HepG2 (cell line): ENCODE data around the gene TNFRSF25. TPM values are rescaled to one million over a fixed set of nuclear protein-coding genes. Genes with fewer than 3 reads are reported as not detected.
A peak's percentile ranks its signal among the peaks of the same experiment; 100 is the strongest.

ENCODE experiments used
- BRD4 ChIP-seq: sonication (generic); formaldehyde crosslinking; IDR thresholded peaks from 2 replicates; pipeline ENCODE4 v1.4.0; 2020; ENCODE audit warnings: missing genetic modification reagents
- ELF3 ChIP-seq: IDR thresholded peaks from 2 replicates; pipeline ENCODE4 v1.6.1; 2016; ENCODE audit warnings: missing genetic modification reagents, missing compliant biosample characterization
- ERF ChIP-seq: IDR thresholded peaks from 2 replicates; pipeline ENCODE4 v1.6.1; 2018; ENCODE audit warnings: missing biosample characterization, missing genetic modification reagents
- FOSL2 ChIP-seq: sonication (generic); formaldehyde crosslinking; IDR thresholded peaks from 2 replicates; pipeline ENCODE4 v1.4.0; 2020; ENCODE audit warnings: missing genetic modification reagents
- GTF3A ChIP-seq: sonication (generic); formaldehyde crosslinking; conservative IDR thresholded peaks from 2 replicates; pipeline ENCODE4 v1.4.0; 2020; ENCODE audit warnings: mild to moderate bottlenecking, missing genetic modification reagents
- HNRNPK ChIP-seq: fragments of 200-400 bp; formaldehyde crosslinking; IDR thresholded peaks from 2 replicates; pipeline ENCODE4 v1.6.1; 2018; ENCODE audit warnings: low read length, low read depth, moderate library complexity, mild to moderate bottlenecking; ENCODE audit not compliant: poor library complexity, severe bottlenecking
- KLF12 ChIP-seq: sonication (generic); formaldehyde crosslinking; IDR thresholded peaks from 2 replicates; pipeline ENCODE4 v1.4.0; 2020; ENCODE audit warnings: missing genetic modification reagents, borderline replicate concordance
- MBNL3 ChIP-seq: fragments of 250-450 bp; sonication (Bioruptor Pico); conservative IDR thresholded peaks from 2 replicates; pipeline ENCODE4 v1.8.0; 2022; ENCODE audit warnings: mild to moderate bottlenecking, inconsistent platforms
- MXI1 ChIP-seq: IDR thresholded peaks from 3 replicates; pipeline ENCODE4 v1.6.1; 2012; ENCODE audit warnings: low read depth, low read length, inconsistent platforms, borderline replicate concordance
- RAD21 ChIP-seq: fragments of 450-650 bp; formaldehyde crosslinking; IDR thresholded peaks from 2 replicates; pipeline ENCODE4 v1.5.0; 2020; ENCODE audit warnings: mild to moderate bottlenecking
- TRIM24 ChIP-seq: sonication (generic); formaldehyde crosslinking; IDR thresholded peaks from 2 replicates; pipeline ENCODE4 v1.8.0; 2022; ENCODE audit warnings: mild to moderate bottlenecking, missing genetic modification reagents
- XRCC5 ChIP-seq: fragments of 200-400 bp; formaldehyde crosslinking; optimal IDR thresholded peaks from 2 replicates; pipeline ENCODE3; 2017; ENCODE audit warnings: mild to moderate bottlenecking, low read length
- YEATS4 ChIP-seq: sonication (generic); formaldehyde crosslinking; IDR thresholded peaks from 2 replicates; pipeline ENCODE4 v1.4.0; 2020; ENCODE audit warnings: missing genetic modification reagents, borderline replicate concordance
- ZC3H13 ChIP-seq: sonication (generic); formaldehyde crosslinking; IDR thresholded peaks from 2 replicates; pipeline ENCODE4 v1.8.1; 2023; ENCODE audit warnings: mild to moderate bottlenecking, missing genetic modification reagents, moderate library complexity
- ZNF546 ChIP-seq: sonication (generic); formaldehyde crosslinking; conservative IDR thresholded peaks from 2 replicates; pipeline ENCODE4 v1.8.1; 2023; ENCODE audit warnings: mild to moderate bottlenecking, missing genetic modification reagents
- ZNF562 ChIP-seq: sonication (generic); formaldehyde crosslinking; IDR thresholded peaks from 2 replicates; pipeline ENCODE4 v1.8.0; 2022; ENCODE audit warnings: missing genetic modification reagents, borderline replicate concordance
- ZNF761 ChIP-seq: sonication (generic); formaldehyde crosslinking; conservative IDR thresholded peaks from 2 replicates; pipeline ENCODE4 v1.4.0; 2020; ENCODE audit warnings: mild to moderate bottlenecking, missing genetic modification reagents
- polyA plus RNA-seq, 8 experiments: library from polyadenylated mRNA; depleted of rRNA in 3 of 8; stranded (reverse) in 7 of 8; unstranded in 1 of 8; fragments of >200 nt; fragmentation: Illumina TruSeq in 4 of 8; extraction: Trizol in 4 of 8; gene quantifications; 2 replicates each; pipeline versions ENCODE4 v1.2.1 to v1.2.3, GENCODE V29; 2011 to 2016; ENCODE audit warnings: low read depth in 4 of 8, missing spikeins in 1 of 8, mixed read lengths in 1 of 8; ENCODE audit not compliant: insufficient read depth in 1 of 8
- total RNA-seq, 5 experiments: library from RNA; depleted of rRNA; stranded (reverse); fragments of >200 nt; fragmentation: Illumina TruSeq; extraction: Trizol; gene quantifications; 2 replicates each; pipeline ENCODE4 v1.2.3, GENCODE V29; 2016; ENCODE audit warnings: low read depth in 1 of 5
- TF ChIP-seq, protein P1 (sequence below), 2 experiments: sonication (generic) in 1 of 2; formaldehyde crosslinking in 1 of 2; IDR thresholded peaks; 2 replicates each; pipeline versions ENCODE4 v1.4.0 to v1.6.1; 2018 to 2020; ENCODE audit warnings: missing genetic modification reagents in 2 of 2, borderline replicate concordance in 1 of 2, low read depth in 1 of 2, mild to moderate bottlenecking in 1 of 2, missing biosample characterization in 1 of 2
- TF ChIP-seq, protein P2 (sequence below): sonication (generic); formaldehyde crosslinking; IDR thresholded peaks from 2 replicates; pipeline ENCODE4 v1.4.0; 2020; ENCODE audit warnings: missing genetic modification reagents, borderline replicate concordance
- TF ChIP-seq, protein P3 (sequence below): sonication (generic); formaldehyde crosslinking; IDR thresholded peaks from 2 replicates; pipeline ENCODE4 v1.4.0; 2020; ENCODE audit warnings: missing genetic modification reagents
- TF ChIP-seq, protein P4 (sequence below): sonication (generic); formaldehyde crosslinking; IDR thresholded peaks from 2 replicates; pipeline ENCODE4 v1.5.0; 2020; ENCODE audit warnings: mild to moderate bottlenecking, missing genetic modification reagents, moderate library complexity
- TF ChIP-seq, protein P5 (sequence below): sonication (generic); formaldehyde crosslinking; IDR thresholded peaks from 2 replicates; pipeline ENCODE4 v1.5.0; 2020; ENCODE audit warnings: missing genetic modification reagents

The TNFRSF25 gene
- total and polyA plus RNA-seq, 2 of the 13 experiments (the other 11 are each of a cell fraction or from before 2014, with no cell fraction given): 1.4 to 1.5 TPM

DNA sequence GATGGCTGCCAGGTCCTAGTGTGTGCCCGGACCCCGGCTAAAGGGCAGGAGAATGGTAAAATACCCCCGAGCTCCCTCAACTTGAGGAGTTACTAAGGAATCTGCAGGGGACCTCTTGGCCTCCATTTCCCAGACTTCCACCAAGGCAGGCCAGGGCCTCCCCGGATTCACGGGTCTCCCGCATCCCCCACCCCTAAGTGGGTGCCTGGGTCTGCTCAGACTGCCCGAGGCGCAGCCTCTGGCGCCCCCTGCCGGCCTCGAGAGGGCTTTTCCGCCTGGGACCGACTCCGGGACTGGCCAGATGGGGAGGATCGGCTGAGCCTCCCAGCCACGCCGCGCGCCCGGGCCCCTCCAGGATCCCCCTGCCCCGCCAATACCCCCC, 23.8 kb upstream of the TNFRSF25 start (continued):
- TF ChIP-seq, protein P1, sequence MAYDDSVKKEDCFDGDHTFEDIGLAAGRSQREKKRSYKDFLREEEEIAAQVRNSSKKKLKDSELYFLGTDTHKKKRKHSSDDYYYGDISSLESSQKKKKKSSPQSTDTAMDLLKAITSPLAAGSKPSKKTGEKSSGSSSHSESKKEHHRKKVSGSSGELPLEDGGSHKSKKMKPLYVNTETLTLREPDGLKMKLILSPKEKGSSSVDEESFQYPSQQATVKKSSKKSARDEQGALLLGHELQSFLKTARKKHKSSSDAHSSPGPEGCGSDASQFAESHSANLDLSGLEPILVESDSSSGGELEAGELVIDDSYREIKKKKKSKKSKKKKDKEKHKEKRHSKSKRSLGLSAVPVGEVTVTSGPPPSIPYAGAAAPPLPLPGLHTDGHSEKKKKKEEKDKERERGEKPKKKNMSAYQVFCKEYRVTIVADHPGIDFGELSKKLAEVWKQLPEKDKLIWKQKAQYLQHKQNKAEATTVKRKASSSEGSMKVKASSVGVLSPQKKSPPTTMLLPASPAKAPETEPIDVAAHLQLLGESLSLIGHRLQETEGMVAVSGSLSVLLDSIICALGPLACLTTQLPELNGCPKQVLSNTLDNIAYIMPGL (CRISPR knock-in tag; IDR thresholded peaks at IDR 0.05; ENCODE audit: borderline replicate concordance in 1 of 2, low read depth in 1 of 2): peak; percentile 74 to 77; a peak in 3 of 4 replicates
- TF ChIP-seq ZNF546 (CRISPR knock-in tag): 0 out of 2 replicates have a peak, but pooled peaks have one; percentile 48
- TF ChIP-seq ZNF761 (CRISPR knock-in tag): 0 out of 2 replicates have a peak, but pooled peaks have one; percentile 61
- TF ChIP-seq, protein P2, sequence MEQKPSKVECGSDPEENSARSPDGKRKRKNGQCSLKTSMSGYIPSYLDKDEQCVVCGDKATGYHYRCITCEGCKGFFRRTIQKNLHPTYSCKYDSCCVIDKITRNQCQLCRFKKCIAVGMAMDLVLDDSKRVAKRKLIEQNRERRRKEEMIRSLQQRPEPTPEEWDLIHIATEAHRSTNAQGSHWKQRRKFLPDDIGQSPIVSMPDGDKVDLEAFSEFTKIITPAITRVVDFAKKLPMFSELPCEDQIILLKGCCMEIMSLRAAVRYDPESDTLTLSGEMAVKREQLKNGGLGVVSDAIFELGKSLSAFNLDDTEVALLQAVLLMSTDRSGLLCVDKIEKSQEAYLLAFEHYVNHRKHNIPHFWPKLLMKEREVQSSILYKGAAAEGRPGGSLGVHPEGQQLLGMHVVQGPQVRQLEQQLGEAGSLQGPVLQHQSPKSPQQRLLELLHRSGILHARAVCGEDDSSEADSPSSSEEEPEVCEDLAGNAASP: 0 out of 2 replicates have a peak, but pooled peaks have one; percentile 28
- peak; percentile 63 for TF ChIP-seq XRCC5
- TF ChIP-seq ZNF562 (CRISPR knock-in tag): no peak
- TF ChIP-seq BRD4 (CRISPR knock-in tag): 0 out of 2 replicates have a peak, but pooled peaks have one; percentile 10
- TF ChIP-seq KLF12 (CRISPR knock-in tag): peak; percentile 12; the same call in 1 of the 2 replicates
- peak; percentile 47 for TF ChIP-seq RAD21 (CRISPR knock-in tag)
- TF ChIP-seq, protein P3, sequence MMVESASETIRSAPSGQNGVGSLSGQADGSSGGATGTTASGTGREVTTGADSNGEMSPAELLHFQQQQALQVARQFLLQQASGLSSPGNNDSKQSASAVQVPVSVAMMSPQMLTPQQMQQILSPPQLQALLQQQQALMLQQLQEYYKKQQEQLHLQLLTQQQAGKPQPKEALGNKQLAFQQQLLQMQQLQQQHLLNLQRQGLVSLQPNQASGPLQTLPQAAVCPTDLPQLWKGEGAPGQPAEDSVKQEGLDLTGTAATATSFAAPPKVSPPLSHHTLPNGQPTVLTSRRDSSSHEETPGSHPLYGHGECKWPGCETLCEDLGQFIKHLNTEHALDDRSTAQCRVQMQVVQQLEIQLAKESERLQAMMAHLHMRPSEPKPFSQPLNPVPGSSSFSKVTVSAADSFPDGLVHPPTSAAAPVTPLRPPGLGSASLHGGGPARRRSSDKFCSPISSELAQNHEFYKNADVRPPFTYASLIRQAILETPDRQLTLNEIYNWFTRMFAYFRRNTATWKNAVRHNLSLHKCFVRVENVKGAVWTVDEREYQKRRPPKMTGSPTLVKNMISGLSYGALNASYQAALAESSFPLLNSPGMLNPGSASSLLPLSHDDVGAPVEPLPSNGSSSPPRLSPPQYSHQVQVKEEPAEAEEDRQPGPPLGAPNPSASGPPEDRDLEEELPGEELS (CRISPR knock-in tag): 0 out of 2 replicates have a peak, but pooled peaks have one; percentile 14
- TF ChIP-seq MBNL3 (CRISPR knock-in tag): no peak
- TF ChIP-seq, protein P4, sequence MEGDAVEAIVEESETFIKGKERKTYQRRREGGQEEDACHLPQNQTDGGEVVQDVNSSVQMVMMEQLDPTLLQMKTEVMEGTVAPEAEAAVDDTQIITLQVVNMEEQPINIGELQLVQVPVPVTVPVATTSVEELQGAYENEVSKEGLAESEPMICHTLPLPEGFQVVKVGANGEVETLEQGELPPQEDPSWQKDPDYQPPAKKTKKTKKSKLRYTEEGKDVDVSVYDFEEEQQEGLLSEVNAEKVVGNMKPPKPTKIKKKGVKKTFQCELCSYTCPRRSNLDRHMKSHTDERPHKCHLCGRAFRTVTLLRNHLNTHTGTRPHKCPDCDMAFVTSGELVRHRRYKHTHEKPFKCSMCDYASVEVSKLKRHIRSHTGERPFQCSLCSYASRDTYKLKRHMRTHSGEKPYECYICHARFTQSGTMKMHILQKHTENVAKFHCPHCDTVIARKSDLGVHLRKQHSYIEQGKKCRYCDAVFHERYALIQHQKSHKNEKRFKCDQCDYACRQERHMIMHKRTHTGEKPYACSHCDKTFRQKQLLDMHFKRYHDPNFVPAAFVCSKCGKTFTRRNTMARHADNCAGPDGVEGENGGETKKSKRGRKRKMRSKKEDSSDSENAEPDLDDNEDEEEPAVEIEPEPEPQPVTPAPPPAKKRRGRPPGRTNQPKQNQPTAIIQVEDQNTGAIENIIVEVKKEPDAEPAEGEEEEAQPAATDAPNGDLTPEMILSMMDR (CRISPR knock-in tag): peak; percentile 92
- TF ChIP-seq GTF3A: 0 out of 2 replicates have a peak, but pooled peaks have one; percentile 19
- peak; percentile 6; the same call in 1 of the 2 replicates for TF ChIP-seq YEATS4 (CRISPR knock-in tag)
- no peak for TF ChIP-seq HNRNPK
- peak; percentile 12; the same call in 1 of the 2 replicates for TF ChIP-seq ERF (CRISPR knock-in tag)
- 0 out of 2 replicates have a peak, but pooled peaks have one; percentile 4 for TF ChIP-seq FOSL2 (CRISPR knock-in tag)
- peak; percentile 26; the same call in 1 of the 2 replicates for TF ChIP-seq ELF3 (CRISPR knock-in tag)
- TF ChIP-seq, protein P5, sequence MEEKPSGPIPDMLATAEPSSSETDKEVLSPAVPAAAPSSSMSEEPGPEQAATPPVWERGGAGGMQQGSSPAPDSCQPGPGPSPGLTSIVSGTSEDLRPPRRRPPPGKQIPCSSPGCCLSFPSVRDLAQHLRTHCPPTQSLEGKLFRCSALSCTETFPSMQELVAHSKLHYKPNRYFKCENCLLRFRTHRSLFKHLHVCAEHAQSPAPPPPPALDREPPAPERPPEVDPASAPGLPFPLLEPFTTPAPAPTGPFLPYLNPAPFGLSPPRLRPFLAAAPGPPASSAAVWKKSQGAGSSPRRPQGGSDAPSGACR (CRISPR knock-in tag): 0 out of 2 replicates have a peak, but pooled peaks have one; percentile 2
- TF ChIP-seq MXI1: peak; percentile 23; the same call in 1 of the 3 replicates
- TF ChIP-seq ZC3H13 (CRISPR knock-in tag): no peak
- TF ChIP-seq TRIM24 (CRISPR knock-in tag): no peak
